Endothelial cell of umbilical vein (primary cell): ENCODE measurements around the gene SLC17A9. TPM values are rescaled to one million over a fixed set of nuclear protein-coding genes. Genes with fewer than 3 reads are reported as not detected.

Source experiments
- BruUV-seq: library from RNA; stranded (reverse); fragments of 400-500 nt; replicated peaks from 2 replicates; lab custom pipeline; 2021; lab: Mats Ljungman, UMichigan
- CTCF ChIA-PET: fragments of 300-600, 350-600 bp; sonication (Branson Sonifier 250); formaldehyde crosslinking; loops from one replicate; lab custom pipeline; 2021; ENCODE audit warnings: antibody characterized with exemption, inconsistent platforms; lab: Charles Lee
- POLR2A ChIA-PET: fragments of 300-600, 350-600 bp; sonication (Branson Sonifier 250); formaldehyde crosslinking; loops from one replicate; lab custom pipeline; 2021; ENCODE audit warnings: antibody characterized with exemption, inconsistent platforms; lab: Charles Lee
- DNase-seq: peaks from one replicate; pipeline ENCODE4 v3.0.0-alpha.2; 2011; ENCODE audit warnings: low read depth, low spot score
- FAIRE-seq: peaks from 2 replicates; lab custom pipeline; 2011; peaks lifted over from hg19 to GRCh38; lab: Jason Lieb, UNC
- H2AFZ ChIP-seq: 2 replicates; pipeline ENCODE4 v1.6.0; 2012; ENCODE audit warnings: low read depth, low read length, control low read depth, inconsistent platforms
- H3K27ac ChIP-seq: 2 replicates; pipeline ENCODE4 v1.5.1; 2011; ENCODE audit warnings: low read depth, mild to moderate bottlenecking, control low read depth, low read length, moderate library complexity; ENCODE audit not compliant: insufficient read depth
- H3K27me3 ChIP-seq, 2 experiments: 2 replicates each; pipeline versions ENCODE4 v1.6.0 to v1.6.1; 2011; ENCODE audit warnings: low read length in 2 of 2, mixed read lengths in 1 of 2; ENCODE audit not compliant: control insufficient read depth in 2 of 2, insufficient read depth in 2 of 2
- H3K36me3 ChIP-seq, 2 experiments: 2 replicates in 1 of 2; 3 replicates in 1 of 2; pipeline ENCODE4 v1.5.1; 2011; ENCODE audit warnings: low read length in 2 of 2, mild to moderate bottlenecking in 1 of 2, moderate library complexity in 1 of 2; ENCODE audit not compliant: control insufficient read depth in 2 of 2, insufficient read depth in 2 of 2; ENCODE audit errors: extremely low read depth in 1 of 2
- H3K4me1 ChIP-seq: 3 replicates; pipeline ENCODE4 v1.5.1; 2011; ENCODE audit warnings: mild to moderate bottlenecking, low read length; ENCODE audit not compliant: control insufficient read depth, insufficient read depth; ENCODE audit errors: extremely low read depth
- H3K4me2 ChIP-seq: 2 replicates; pipeline ENCODE4 v1.6.1; 2011; ENCODE audit warnings: low read length, control low read depth, mixed read lengths; ENCODE audit not compliant: insufficient read depth
- H3K4me3 ChIP-seq, 3 experiments: fragments of 200-600 bp in 1 of 3; sonication (generic), shearing (Covaris generic) in 1 of 3; replicated peaks in 1 of 3; 2 replicates each; pipeline ENCODE4 v1.5.1; 2011 to 2016; ENCODE audit warnings: control low read depth in 3 of 3, low read length in 3 of 3, mild to moderate bottlenecking in 2 of 3, inconsistent platforms in 1 of 3, low read depth in 1 of 3, moderate library complexity in 1 of 3; ENCODE audit not compliant: insufficient read depth in 1 of 3
- H3K79me2 ChIP-seq: 2 replicates; pipeline ENCODE4 v1.6.0; 2012; ENCODE audit warnings: low read length, inconsistent platforms; ENCODE audit not compliant: control insufficient read depth, insufficient read depth
- H3K9ac ChIP-seq: replicated peaks from 2 replicates; pipeline ENCODE3; 2011; ENCODE audit warnings: low read length, control low read depth; ENCODE audit not compliant: insufficient read depth; ENCODE audit errors: extremely low read depth
- H3K9me1 ChIP-seq: replicated peaks from 3 replicates; pipeline ENCODE4 v1.6.0; 2011; ENCODE audit warnings: mild to moderate bottlenecking, low read length; ENCODE audit not compliant: control insufficient read depth, insufficient read depth; ENCODE audit errors: extremely low read depth
- H3K9me3 ChIP-seq: replicated peaks from 2 replicates; pipeline ENCODE4 v1.5.1; 2012; ENCODE audit warnings: low read length, inconsistent platforms; ENCODE audit not compliant: control insufficient read depth, insufficient read depth
- H4K20me1 ChIP-seq: replicated peaks from 2 replicates; pipeline ENCODE3; 2011; ENCODE audit warnings: mild to moderate bottlenecking, low read length; ENCODE audit not compliant: control insufficient read depth, insufficient read depth; ENCODE audit errors: extremely low read depth
- CTCF ChIP-seq, 2 donors: IDR thresholded peaks; 1 replicate in 1 of 2; 2 replicates in 1 of 2; pipeline ENCODE4 v1.5.1; 2011; ENCODE audit warnings: low read length in 2 of 2, mild to moderate bottlenecking in 2 of 2, moderate library complexity in 2 of 2, control low read depth in 1 of 2, inconsistent platforms in 1 of 2, low read depth in 1 of 2; ENCODE audit not compliant: insufficient read depth in 1 of 2; ENCODE audit errors: extremely low read depth in 1 of 2
- EZH2 ChIP-seq: IDR thresholded peaks from 2 replicates; pipeline ENCODE4 v1.6.1; 2012; ENCODE audit warnings: borderline replicate concordance, low read depth, mild to moderate bottlenecking, moderate library complexity, low read length, inconsistent platforms; ENCODE audit not compliant: severe bottlenecking
- FOS ChIP-seq: IDR thresholded peaks from 2 replicates; pipeline ENCODE4 v1.6.1; 2011; ENCODE audit warnings: mild to moderate bottlenecking, low read length, moderate library complexity, borderline replicate concordance; ENCODE audit not compliant: insufficient read depth
- GATA2 ChIP-seq: IDR thresholded peaks from 2 replicates; pipeline ENCODE4 v1.7.0; 2011; ENCODE audit warnings: low read depth, mild to moderate bottlenecking, moderate library complexity, mixed read lengths, low read length; ENCODE audit not compliant: insufficient read length, insufficient read depth
- JUN ChIP-seq: IDR thresholded peaks from 2 replicates; pipeline ENCODE4 v1.6.1; 2011; ENCODE audit warnings: borderline replicate concordance, low read depth; ENCODE audit not compliant: insufficient read length, insufficient read depth
- MAX ChIP-seq: IDR thresholded peaks from 2 replicates; pipeline ENCODE4 v1.6.1; 2011; ENCODE audit not compliant: insufficient read depth, insufficient read length
- MYC ChIP-seq: IDR thresholded peaks from one replicate; pipeline ENCODE4 v1.6.1; 2011; ENCODE audit warnings: mild to moderate bottlenecking, low read depth, low read length
- POLR2A ChIP-seq: IDR thresholded peaks from 2 replicates; pipeline ENCODE4 v1.6.1; 2012; ENCODE audit warnings: low read depth, mild to moderate bottlenecking, control low read depth, low read length
- POLR2AphosphoS5 ChIP-seq: IDR thresholded peaks from 2 replicates; pipeline ENCODE4 v1.6.1; 2012; ENCODE audit warnings: low read depth, mild to moderate bottlenecking, control low read depth, low read length, moderate library complexity; ENCODE audit not compliant: insufficient read depth
- dilution Hi-C: fragments of 300-500 bp; cut with MboI; formaldehyde crosslinking; loops from one replicate; pipeline ENCODE4 v1.15.0; 2019; ENCODE audit warnings: low sequenced_read_pairs; ENCODE audit not compliant: extremely low pct_ligation_motif_present
- intact Hi-C: fragments of 100-400 bp; cut with micrococcal nuclease; formaldehyde crosslinking; loops from one replicate; pipeline ENCODE4 v1.10.0; 2022
- polyA plus RNA-seq, 4 experiments: library from polyadenylated mRNA; depleted of rRNA in 3 of 4; stranded (reverse) in 3 of 4; unstranded in 1 of 4; fragments of >200 nt; gene quantifications; 2 replicates each; pipeline versions ENCODE4 v1.2.1 to v1.2.3, GENCODE V29; 2011 to 2012; ENCODE audit warnings: missing spikeins in 1 of 4
- total RNA-seq: library from RNA; stranded (reverse); gene quantifications from 2 replicates; pipeline ENCODE4 v1.2.3, GENCODE V29; 2021

SLC17A9 gene
- total and polyA plus RNA-seq, 2 donors (not counting 3 experiments of a cell fraction or from before 2014, with no cell fraction given) = 38.2 to 44.5 TPM

GRCh38 chr20:62961310-62961783 lies 8.8 kb downstream of the SLC17A9 start:
- POLR2A ChIA-PET = no interaction called here
- CTCF ChIA-PET = interaction anchor here (2.2 kb wide), 1 partner anchor 11 kb away, joined by 7 read pairs; no protein-coding TSS in a partner anchor
- H3K79me2 ChIP-seq = no peaks in the 10 kb centered on the region
- no peaks in the 10 kb centered on the region for H3K9me1 ChIP-seq
- BruUV-seq = no TSS peak
- TF ChIP-seq POLR2AphosphoS5 = no peak
- TF ChIP-seq CTCF (IDR thresholded peaks at IDR 0.05; ENCODE audit: extremely low read depth in 1 of 2, insufficient read depth in 1 of 2, low read depth in 1 of 2, low read length in 2 of 2) = no peak
- TF ChIP-seq POLR2A = no peak
- no peak for TF ChIP-seq FOS
- no peak for TF ChIP-seq MAX
- no peak for TF ChIP-seq EZH2
- no peak for TF ChIP-seq MYC
- no peak for TF ChIP-seq GATA2
- TF ChIP-seq JUN = no peak
- no peak overlapping the region for H3K4me2 ChIP-seq
- no peak overlapping the region for H3K9ac ChIP-seq
- H3K27ac ChIP-seq = no peak overlapping the region
- no peaks in the 10 kb centered on the region for H3K9me3 ChIP-seq
- no peaks in the 10 kb centered on the region for H3K27me3 ChIP-seq
- peaks cover 3 to 7% of the 10 kb centered on the region in 2 experiments for H3K36me3 ChIP-seq
- H3K4me1 ChIP-seq = no peaks in the 10 kb centered on the region
- H3K4me3 ChIP-seq = no peak overlapping the region
- FAIRE-seq = no peak
- DNase-seq = no peak
- H4K20me1 ChIP-seq = no peaks in the 10 kb centered on the region
- no peak overlapping the region for H2AFZ ChIP-seq
- dilution Hi-C loops (no loop called here), intact Hi-C loops (no loop called here)
